ENCODE data around the gene CACNA1S.

DNA sequence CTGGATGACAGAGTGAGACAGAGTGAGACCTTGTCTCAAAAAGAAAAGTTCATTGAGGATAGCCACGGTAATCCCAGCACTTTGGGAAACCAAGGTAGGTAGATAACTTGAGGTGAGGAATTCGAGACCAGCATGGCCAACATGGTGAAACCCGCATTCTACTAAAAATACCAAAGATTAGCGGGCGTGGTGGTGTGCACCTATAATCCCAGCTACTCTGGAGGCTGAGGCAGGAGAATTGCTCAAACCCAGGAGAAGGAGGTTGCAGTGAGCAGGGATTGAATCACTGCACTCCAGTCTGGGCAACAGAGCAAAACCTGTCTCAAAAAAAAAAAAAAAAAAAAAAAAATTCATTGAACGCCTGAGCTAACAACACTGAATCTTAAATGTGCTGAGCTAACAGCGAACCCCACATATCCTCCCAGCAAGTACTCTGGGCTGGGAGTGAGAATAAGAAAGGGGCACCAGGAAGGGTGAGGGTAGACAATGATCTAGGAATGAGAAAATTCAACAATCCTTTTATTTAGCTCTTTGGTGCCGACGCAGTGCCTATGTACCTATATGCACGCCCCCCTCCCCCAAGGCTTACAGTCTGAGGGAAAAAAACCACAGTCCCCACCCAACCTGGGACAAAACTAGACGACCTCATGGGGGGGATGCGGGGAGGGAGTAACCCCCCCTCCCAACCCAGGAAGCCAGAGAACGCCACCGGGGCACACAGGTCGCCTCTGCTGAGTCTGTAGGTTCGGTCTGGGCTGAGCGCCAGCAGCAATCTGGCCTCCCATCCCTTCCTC, 1.4 kb upstream of the CACNA1S start:
- no peak for TF ChIP-seq YY1 (IDR thresholded peaks at IDR 0.05; ENCODE audit: low read depth)
- TF ChIP-seq, protein P1, sequence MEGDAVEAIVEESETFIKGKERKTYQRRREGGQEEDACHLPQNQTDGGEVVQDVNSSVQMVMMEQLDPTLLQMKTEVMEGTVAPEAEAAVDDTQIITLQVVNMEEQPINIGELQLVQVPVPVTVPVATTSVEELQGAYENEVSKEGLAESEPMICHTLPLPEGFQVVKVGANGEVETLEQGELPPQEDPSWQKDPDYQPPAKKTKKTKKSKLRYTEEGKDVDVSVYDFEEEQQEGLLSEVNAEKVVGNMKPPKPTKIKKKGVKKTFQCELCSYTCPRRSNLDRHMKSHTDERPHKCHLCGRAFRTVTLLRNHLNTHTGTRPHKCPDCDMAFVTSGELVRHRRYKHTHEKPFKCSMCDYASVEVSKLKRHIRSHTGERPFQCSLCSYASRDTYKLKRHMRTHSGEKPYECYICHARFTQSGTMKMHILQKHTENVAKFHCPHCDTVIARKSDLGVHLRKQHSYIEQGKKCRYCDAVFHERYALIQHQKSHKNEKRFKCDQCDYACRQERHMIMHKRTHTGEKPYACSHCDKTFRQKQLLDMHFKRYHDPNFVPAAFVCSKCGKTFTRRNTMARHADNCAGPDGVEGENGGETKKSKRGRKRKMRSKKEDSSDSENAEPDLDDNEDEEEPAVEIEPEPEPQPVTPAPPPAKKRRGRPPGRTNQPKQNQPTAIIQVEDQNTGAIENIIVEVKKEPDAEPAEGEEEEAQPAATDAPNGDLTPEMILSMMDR (IDR thresholded peaks at IDR 0.05): no peak
- TF ChIP-seq RCOR1 (IDR thresholded peaks at IDR 0.05; ENCODE audit: low read length): no peak

Data from SK-N-SH (cell line).